ENCODE results near the gene ADSL. TPM values are rescaled to one million over a fixed set of nuclear protein-coding genes. Genes with fewer than 3 reads are reported as not detected.

ADSL gene
- total and polyA plus RNA-seq, 9 of the 15 experiments (the other 6 are each of a cell fraction or from before 2014, with no cell fraction given): 112 to 322 (median 146) TPM

GRCh38 chr22:40416267-40416570 is 69.9 kb downstream of the ADSL start:
- Histone ChIP-seq H3K4me3 (no peak overlapping the region), H3K9me3 (replicated peaks; ENCODE audit: control insufficient read depth, insufficient read depth, low read depth, low read length) (no peaks in the 10 kb centered on the region), H2AFZ (ENCODE audit: low read depth, low read length) (no peak overlapping the region), H3K4me2 (ENCODE audit: insufficient read depth, low read length) (no peak overlapping the region), H3K27me3 (ENCODE audit: control insufficient read depth in 2 of 2, insufficient read depth in 2 of 2, low read length in 2 of 2) (no peaks in the 10 kb centered on the region), H3K79me2 (ENCODE audit: control insufficient read depth, insufficient read depth, low read length) (no peaks in the 10 kb centered on the region), H3K36me3 (ENCODE audit: control insufficient read depth, insufficient read depth, low read length) (peaks cover 25% of the 10 kb centered on the region; the same call in 1 of the 3 replicates), H4K20me1 (replicated peaks; ENCODE audit: control insufficient read depth, insufficient read depth, low read length) (no peaks in the 10 kb centered on the region), H3K27ac (ENCODE audit: extremely low read depth, low read depth, low read length) (no peak overlapping the region), H3K9me1 (ENCODE audit: control insufficient read depth, insufficient read depth, low read length) (no peaks in the 10 kb centered on the region), H3K4me1 (replicated peaks in 1 of 2; ENCODE audit: control insufficient read depth in 2 of 2, insufficient read depth in 2 of 2, low read length in 2 of 2) (no peaks in the 10 kb centered on the region; a peak in 2 of 5 replicates), H3K9ac (ENCODE audit: insufficient read depth in 1 of 2, low read depth in 2 of 2, low read length in 2 of 2) (no peak overlapping the region; a peak in 1 of 4 replicates)
- DNase-seq (ENCODE audit: extremely low read depth in 1 of 4, low spot score in 3 of 4) (no peak), FAIRE-seq (no peak), ATAC-seq (no peak)
- 94% methylated on average over 8 of the region's 10 CpGs for WGBS (ENCODE audit: insufficient coverage, low coverage, missing lambda C conversion rate)
- in situ Hi-C loops (cut with MboI): no loop called here
- peak; percentile 54 for TF ChIP-seq POLR2G (IDR thresholded peaks at IDR 0.05; ENCODE audit: low read depth, low read length)
- TF ChIP-seq, protein P1, sequence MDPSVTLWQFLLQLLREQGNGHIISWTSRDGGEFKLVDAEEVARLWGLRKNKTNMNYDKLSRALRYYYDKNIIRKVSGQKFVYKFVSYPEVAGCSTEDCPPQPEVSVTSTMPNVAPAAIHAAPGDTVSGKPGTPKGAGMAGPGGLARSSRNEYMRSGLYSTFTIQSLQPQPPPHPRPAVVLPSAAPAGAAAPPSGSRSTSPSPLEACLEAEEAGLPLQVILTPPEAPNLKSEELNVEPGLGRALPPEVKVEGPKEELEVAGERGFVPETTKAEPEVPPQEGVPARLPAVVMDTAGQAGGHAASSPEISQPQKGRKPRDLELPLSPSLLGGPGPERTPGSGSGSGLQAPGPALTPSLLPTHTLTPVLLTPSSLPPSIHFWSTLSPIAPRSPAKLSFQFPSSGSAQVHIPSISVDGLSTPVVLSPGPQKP (CRISPR knock-in tag; IDR thresholded peaks at IDR 0.05): no peak
- BruUV-seq (replicated peaks): no TSS peak
- POLR2A ChIA-PET: interaction anchor here (0.6 to 1.2 kb wide), 2 partner anchors 13 to 16 kb away, joined by 3 read pairs; no protein-coding TSS in a partner anchor
- CTCF ChIA-PET (ENCODE audit: low intra/inter-chr PET ratio): no interaction called here
- intact Hi-C loops (cut with micrococcal nuclease): no loop called here

GRCh38 chr22:40416636-40417035 is 70.3 kb downstream of the ADSL start:
- Histone ChIP-seq H3K27me3 (ENCODE audit: control insufficient read depth in 2 of 2, insufficient read depth in 2 of 2, low read length in 2 of 2) (no peaks in the 10 kb centered on the region), H3K36me3 (ENCODE audit: control insufficient read depth, insufficient read depth, low read length) (peaks cover 24% of the 10 kb centered on the region; the same call in 1 of the 3 replicates), H3K9me1 (ENCODE audit: control insufficient read depth, insufficient read depth, low read length) (no peaks in the 10 kb centered on the region), H3K9ac (ENCODE audit: insufficient read depth in 1 of 2, low read depth in 2 of 2, low read length in 2 of 2) (no peak overlapping the region), H3K4me3 (no peak overlapping the region), H3K79me2 (ENCODE audit: control insufficient read depth, insufficient read depth, low read length) (no peaks in the 10 kb centered on the region), H3K4me2 (ENCODE audit: insufficient read depth, low read length) (no peak overlapping the region), H3K27ac (ENCODE audit: extremely low read depth, low read depth, low read length) (no peak overlapping the region), H3K9me3 (replicated peaks; ENCODE audit: control insufficient read depth, insufficient read depth, low read depth, low read length) (no peaks in the 10 kb centered on the region), H3K4me1 (replicated peaks in 1 of 2; ENCODE audit: control insufficient read depth in 2 of 2, insufficient read depth in 2 of 2, low read length in 2 of 2) (no peaks in the 10 kb centered on the region; a peak in 2 of 5 replicates), H4K20me1 (replicated peaks; ENCODE audit: control insufficient read depth, insufficient read depth, low read length) (no peaks in the 10 kb centered on the region), H2AFZ (ENCODE audit: low read depth, low read length) (no peak overlapping the region)
- POLR2A ChIA-PET: interaction anchor here (0.6 kb wide), 1 partner anchor 13 kb away, joined by 3 read pairs; no protein-coding TSS in a partner anchor
- WGBS (ENCODE audit: insufficient coverage, low coverage, missing lambda C conversion rate): 87% methylated on average over 11 of the region's 11 CpGs
- DNase-seq (ENCODE audit: extremely low read depth in 1 of 4, low spot score in 3 of 4) (no peak), FAIRE-seq (no peak), ATAC-seq (no peak)
- in situ Hi-C loops (cut with MboI) (no loop called here), intact Hi-C loops (cut with micrococcal nuclease) (no loop called here)
- CTCF ChIA-PET (ENCODE audit: low intra/inter-chr PET ratio): no interaction called here
- BruUV-seq (replicated peaks): no TSS peak
- TF ChIP-seq FOXA3 (CRISPR knock-in tag; conservative IDR thresholded peaks at IDR 0.05 in 1 of 2, IDR thresholded peaks at IDR 0.05 in 1 of 2) (no peak), ZNF507 (tag; conservative IDR thresholded peaks at IDR 0.05) (no peak), ZC3H11A (IDR thresholded peaks at IDR 0.05; ENCODE audit: low read depth, low read length) (no peak), HNRNPK (IDR thresholded peaks at IDR 0.05; ENCODE audit: low read depth, low read length, poor library complexity, severe bottlenecking) (no peak), CHAMP1 (IDR thresholded peaks at IDR 0.05) (no peak), HOXB6 (CRISPR knock-in tag; IDR thresholded peaks at IDR 0.05; ENCODE audit: borderline replicate concordance) (no peak), ZNF780A (CRISPR knock-in tag; IDR thresholded peaks at IDR 0.05) (no peak), GATA2 (CRISPR knock-in tag; IDR thresholded peaks at IDR 0.05) (no peak)
- TF ChIP-seq, protein P2, sequence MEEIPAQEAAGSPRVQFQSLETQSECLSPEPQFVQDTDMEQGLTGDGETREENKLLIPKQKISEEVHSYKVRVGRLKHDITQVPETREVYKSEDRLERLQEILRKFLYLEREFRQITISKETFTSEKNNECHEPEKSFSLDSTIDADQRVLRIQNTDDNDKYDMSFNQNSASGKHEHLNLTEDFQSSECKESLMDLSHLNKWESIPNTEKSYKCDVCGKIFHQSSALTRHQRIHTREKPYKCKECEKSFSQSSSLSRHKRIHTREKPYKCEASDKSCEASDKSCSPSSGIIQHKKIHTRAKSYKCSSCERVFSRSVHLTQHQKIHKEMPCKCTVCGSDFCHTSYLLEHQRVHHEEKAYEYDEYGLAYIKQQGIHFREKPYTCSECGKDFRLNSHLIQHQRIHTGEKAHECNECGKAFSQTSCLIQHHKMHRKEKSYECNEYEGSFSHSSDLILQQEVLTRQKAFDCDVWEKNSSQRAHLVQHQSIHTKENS (CRISPR knock-in tag; IDR thresholded peaks at IDR 0.05): no peak

Data from K562 (cell line).